CD4-positive, alpha-beta T cell (primary cell): Measurements from ENCODE around the gene TIGD1. TPM values are rescaled to one million over a fixed set of nuclear protein-coding genes. Genes with fewer than 3 reads are reported as not detected.
A peak's percentile ranks its signal among the peaks of the same experiment; 100 is the strongest.

Experiments
- ATAC-seq: fragments of 200-7000 bp; cut with Tn5 transposase; one replicate; pipeline ENCODE4 v1.10.0; 2022; ENCODE audit warnings: mild to moderate bottlenecking; ENCODE audit not compliant: poor library complexity
- CTCF ChIA-PET: fragments of 350-600 bp; sonication (Branson Sonifier 250); formaldehyde crosslinking; loops from one replicate; lab custom pipeline; 2021; ENCODE audit warnings: antibody characterized with exemption, inconsistent platforms; lab: Charles Lee
- POLR2A ChIA-PET: fragments of 350-600 bp; sonication (Branson Sonifier 250); formaldehyde crosslinking; loops from one replicate; lab custom pipeline; 2021; ENCODE audit warnings: antibody characterized with exemption, inconsistent platforms; lab: Charles Lee
- DNase-seq, 14 experiments: peaks; one replicate each; pipeline ENCODE4 v3.0.0-alpha.2; 2013 to 2020; ENCODE audit warnings: mixed read lengths in 2 of 14
- H3K27ac ChIP-seq, 2 donors: one replicate each; pipeline versions ENCODE4 v1.5.1 to v1.7.0; 2013; ENCODE audit warnings: low read length in 2 of 2, low read depth in 1 of 2, mild to moderate bottlenecking in 1 of 2
- H3K27me3 ChIP-seq, 2 experiments: 1 replicate in 1 of 2; 2 replicates in 1 of 2; pipeline versions ENCODE4 v1.6.1 to v1.7.0; 2013; ENCODE audit warnings: low read length in 2 of 2, control low read depth in 1 of 2, mild to moderate bottlenecking in 1 of 2, moderate library complexity in 1 of 2; ENCODE audit not compliant: insufficient read depth in 2 of 2, control insufficient read depth in 1 of 2
- H3K36me3 ChIP-seq: one replicate; pipeline ENCODE4 v1.6.1; 2013; ENCODE audit warnings: low read length, control low read depth; ENCODE audit not compliant: insufficient read depth
- H3K4me1 ChIP-seq: one replicate; pipeline ENCODE4 v1.6.1; 2013; ENCODE audit warnings: low read length, control low read depth; ENCODE audit not compliant: insufficient read depth
- H3K4me3 ChIP-seq: one replicate; pipeline ENCODE4 v1.5.1; 2013; ENCODE audit warnings: mild to moderate bottlenecking, low read length, moderate library complexity
- H3K9me3 ChIP-seq, 2 experiments: 1 replicate in 1 of 2; 2 replicates in 1 of 2; pipeline versions ENCODE4 v1.6.1 to v1.7.0; 2013; ENCODE audit warnings: low read length in 2 of 2, mild to moderate bottlenecking in 2 of 2, control low read depth in 1 of 2, moderate library complexity in 1 of 2; ENCODE audit not compliant: control insufficient read depth in 1 of 2, insufficient read depth in 1 of 2
- H3K27ac Mint-ChIP-seq: one replicate; pipeline ENCODE4 v1.8.0; 2020; ENCODE audit warnings: mixed read lengths
- H3K27me3 Mint-ChIP-seq: one replicate; pipeline ENCODE4 v1.8.0; 2021; ENCODE audit warnings: mixed read lengths
- H3K36me3 Mint-ChIP-seq: one replicate; pipeline ENCODE4 v1.8.0; 2021; ENCODE audit warnings: low read depth, mixed read lengths
- H3K4me1 Mint-ChIP-seq: one replicate; pipeline ENCODE4 v1.8.0; 2021; ENCODE audit warnings: low read depth, mixed read lengths
- H3K4me3 Mint-ChIP-seq: one replicate; pipeline ENCODE4 v1.8.0; 2020; ENCODE audit warnings: mild to moderate bottlenecking, mixed read lengths
- H3K9me3 Mint-ChIP-seq: one replicate; pipeline ENCODE4 v1.8.0; 2020; ENCODE audit warnings: mixed read lengths
- intact Hi-C, 2 experiments: fragments of 100-400 bp; cut with DNase I in 1 of 2; cut with micrococcal nuclease in 1 of 2; formaldehyde crosslinking; loops; one replicate each; pipeline versions ENCODE4 v1.15.1 to v1.9.0; 2023 to 2025; cut with DNase I, micrococcal nuclease
- polyA plus RNA-seq, 2 donors: library from polyadenylated mRNA; unstranded; fragments of 120-200 nt; gene quantifications; one replicate each; pipeline ENCODE4 v1.2.1, GENCODE V29; 2013
- total RNA-seq, 174 experiments: library from RNA in 2 of 174; stranded (reverse) in 2 of 174; gene quantifications; one replicate each; pipeline ENCODE4 v1.2.3 and lab custom pipeline; 2021 to 2026
- TF ChIP-seq, protein P1 (sequence below): fragments of 200-600 bp; IDR thresholded peaks from one replicate; pipeline ENCODE4 v1.8.0; 2022; ENCODE audit warnings: antibody characterized with exemption, mild to moderate bottlenecking

The TIGD1 gene
- total RNA-seq: 10 to 100 TPM; 22.1 to 22.2 TPM
- polyA plus RNA-seq (2013, experiment 1 of 2): 8.7 TPM
- polyA plus RNA-seq (2013, experiment 2 of 2): 10.9 TPM
- 8.8 to 59.7 (median 32.6) reads per million in 172 experiments for total RNA-seq (lab: John Stamatoyannopoulos, UW)

- peaks cover 30% of the 10 kb centered on the region for H3K36me3 ChIP-seq
- Mint-ChIP-seq H3K27me3 (no peaks in the 10 kb centered on the region), H3K4me1 (peaks cover 85% of the 10 kb centered on the region), H3K4me3 (peak within 1 kb of the TSS; percentile 98), H3K27ac (peak within 1 kb of the TSS; percentile 97), H3K9me3 (peaks cover 5% of the 10 kb centered on the region), H3K36me3 (peaks cover 78% of the 10 kb centered on the region)
- TF ChIP-seq, protein P1, sequence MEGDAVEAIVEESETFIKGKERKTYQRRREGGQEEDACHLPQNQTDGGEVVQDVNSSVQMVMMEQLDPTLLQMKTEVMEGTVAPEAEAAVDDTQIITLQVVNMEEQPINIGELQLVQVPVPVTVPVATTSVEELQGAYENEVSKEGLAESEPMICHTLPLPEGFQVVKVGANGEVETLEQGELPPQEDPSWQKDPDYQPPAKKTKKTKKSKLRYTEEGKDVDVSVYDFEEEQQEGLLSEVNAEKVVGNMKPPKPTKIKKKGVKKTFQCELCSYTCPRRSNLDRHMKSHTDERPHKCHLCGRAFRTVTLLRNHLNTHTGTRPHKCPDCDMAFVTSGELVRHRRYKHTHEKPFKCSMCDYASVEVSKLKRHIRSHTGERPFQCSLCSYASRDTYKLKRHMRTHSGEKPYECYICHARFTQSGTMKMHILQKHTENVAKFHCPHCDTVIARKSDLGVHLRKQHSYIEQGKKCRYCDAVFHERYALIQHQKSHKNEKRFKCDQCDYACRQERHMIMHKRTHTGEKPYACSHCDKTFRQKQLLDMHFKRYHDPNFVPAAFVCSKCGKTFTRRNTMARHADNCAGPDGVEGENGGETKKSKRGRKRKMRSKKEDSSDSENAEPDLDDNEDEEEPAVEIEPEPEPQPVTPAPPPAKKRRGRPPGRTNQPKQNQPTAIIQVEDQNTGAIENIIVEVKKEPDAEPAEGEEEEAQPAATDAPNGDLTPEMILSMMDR: peak; percentile 62
- ATAC-seq (peak; percentile 83), DNase-seq (peak; percentile 85 to 95 (median 90))
- H3K4me3 ChIP-seq: peak within 1 kb of the TSS; percentile 99
- POLR2A ChIA-PET: interaction anchor here (0.5 to 1.5 kb wide), 22 partner anchors 11 to 1087 kb away, joined by 3 to 11 read pairs (median 3); partner anchors contain the start of genes ATG16L1, INPP5D, NCL and PDE6D
- intact Hi-C loops: loop anchor here in 1 of 2 experiments (2.0 to 5.0 kb wide), 2 partner anchors 588 to 764 kb away; partner anchors contain the start of genes COPS7B and DIS3L2
- H3K27ac ChIP-seq: peak within 1 kb of the TSS; percentile 91 to 95
- CTCF ChIA-PET: interaction anchor here (1.5 kb wide), 1 partner anchor 29 kb away, joined by 4 read pairs; no protein-coding TSS in a partner anchor
- H3K4me1 ChIP-seq: peaks cover 59% of the 10 kb centered on the region
- H3K9me3 ChIP-seq: peaks cover 0 to 4% of the 10 kb centered on the region in 2 experiments
- H3K27me3 ChIP-seq: no peaks in the 10 kb centered on the region
Observed at GRCh38 chr2:232550354-232551249, at the start of gene TIGD1, which contains the start of gene EIF4E2. TSS of gene TIGD1 (minus strand) at chr2:232550557. CDS start at chr2:232549882, 675 bp downstream. TSS of gene EIF4E2 (plus strand) at chr2:232550689. CDS start at chr2:232550725, 36 bp downstream.

DNA sequence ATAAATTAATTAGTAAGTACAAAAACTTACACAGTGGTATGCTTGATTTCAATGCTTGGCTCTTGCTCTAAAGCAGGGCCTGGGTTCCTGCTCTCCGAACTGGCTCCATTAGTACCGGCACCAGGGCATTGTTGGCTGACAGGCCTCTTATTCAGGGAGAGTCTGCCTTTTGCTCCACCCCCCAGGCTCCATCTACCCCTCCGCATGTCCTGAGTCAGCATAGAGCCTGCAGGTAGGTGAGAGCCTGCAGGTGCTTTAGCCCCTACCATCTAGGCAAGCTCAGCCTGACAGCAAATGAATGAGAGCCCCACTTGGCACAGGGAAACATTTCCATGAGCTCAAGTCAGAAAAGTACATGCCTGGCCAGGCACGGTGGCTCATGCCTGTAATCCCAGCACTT is 47.9 kb upstream of the TIGD1 start:
- CTCF ChIA-PET: no interaction called here
- Histone ChIP-seq H3K27ac (no peak overlapping the region), H3K4me1 (no peaks in the 10 kb centered on the region), H3K36me3 (no peaks in the 10 kb centered on the region), H3K4me3 (no peak overlapping the region), H3K9me3 (no peaks in the 10 kb centered on the region), H3K27me3 (no peaks in the 10 kb centered on the region)
- H3K4me3 Mint-ChIP-seq: no peak overlapping the region
- H3K27ac Mint-ChIP-seq: no peak overlapping the region
- H3K36me3 Mint-ChIP-seq: no peaks in the 10 kb centered on the region
- POLR2A ChIA-PET: no interaction called here
- TF ChIP-seq, protein P1: no peak
- no peaks in the 10 kb centered on the region for H3K27me3 Mint-ChIP-seq
- intact Hi-C loops: no loop called here
- no peaks in the 10 kb centered on the region for H3K4me1 Mint-ChIP-seq
- H3K9me3 Mint-ChIP-seq: no peaks in the 10 kb centered on the region
- no peak for ATAC-seq
- no peak for DNase-seq

- TF ChIP-seq, protein P1: no peak
- intact Hi-C loops: no loop called here
- POLR2A ChIA-PET: no interaction called here
- Histone ChIP-seq H3K4me3 (no peak overlapping the region), H3K9me3 (no peaks in the 10 kb centered on the region), H3K4me1 (no peaks in the 10 kb centered on the region), H3K27ac (no peak overlapping the region), H3K27me3 (no peaks in the 10 kb centered on the region), H3K36me3 (no peaks in the 10 kb centered on the region)
- ATAC-seq: no peak
- H3K27me3 Mint-ChIP-seq: no peaks in the 10 kb centered on the region
- no peaks in the 10 kb centered on the region for H3K4me1 Mint-ChIP-seq
- no peaks in the 10 kb centered on the region for H3K36me3 Mint-ChIP-seq
- no peak overlapping the region for H3K4me3 Mint-ChIP-seq
- CTCF ChIA-PET: no interaction called here
- H3K27ac Mint-ChIP-seq: no peak overlapping the region
- DNase-seq: no peak
- H3K9me3 Mint-ChIP-seq: no peaks in the 10 kb centered on the region
Observed at GRCh38 chr2:232597362-232598079, 47.2 kb upstream of the TIGD1 start.
